NCI-H82 treated with DMSO at 0.1 percent for 48 hours (cell line): ENCODE measurements around the gene KCNC1.

Experiments
- DNase-seq: peaks from one replicate; lab custom pipeline; 2025; ENCODE audit not compliant: unreplicated experiment; lab: John Stamatoyannopoulos, UW

The KCNC1 gene

GRCh38 chr11:17734418-17734911, at the start of gene KCNC1:
Gene KCNC1 (plus strand): TSS chr11:17734781. CDS start chr11:17736003, 1,222 bp downstream.
- DNase-seq = peak; percentile 17

DNA sequence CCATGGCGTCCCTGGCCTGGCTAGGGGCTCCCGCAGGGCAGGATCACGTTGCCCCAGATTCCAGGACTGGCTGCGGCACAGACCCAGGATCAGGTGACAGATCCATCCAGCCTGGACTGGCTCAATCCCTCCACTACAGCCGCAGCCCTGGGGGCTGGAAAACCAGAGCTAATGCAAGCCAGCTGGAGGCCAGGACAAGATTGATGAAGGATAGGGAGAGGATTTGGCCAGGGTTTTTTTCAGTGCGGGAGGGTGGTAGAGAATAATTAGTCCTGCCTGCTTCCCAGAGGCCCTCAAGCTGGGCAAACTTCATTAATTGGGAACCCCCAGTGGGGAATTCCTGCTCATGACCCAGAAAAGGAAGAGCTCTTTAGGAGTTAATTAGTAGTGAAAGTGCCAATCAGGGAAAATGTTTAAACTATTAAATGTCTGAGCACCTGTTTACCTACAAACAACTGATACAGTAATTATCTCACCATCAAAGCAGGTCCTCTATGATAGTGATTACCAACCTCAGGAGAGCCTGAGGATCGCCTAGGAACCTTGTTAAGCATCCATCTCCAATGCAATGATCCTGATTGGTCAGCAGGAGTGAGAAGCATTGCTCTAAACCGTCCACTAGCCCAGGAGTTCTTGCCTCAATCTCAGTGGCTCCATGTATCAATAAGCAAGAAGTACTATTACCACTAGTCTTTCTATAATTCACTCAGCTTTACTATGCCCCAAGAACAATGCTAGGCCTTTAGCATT, 48.2 kb upstream of the KCNC1 start:
- DNase-seq = peak; percentile 78

GRCh38 chr11:17687946-17688670, 46.5 kb upstream of the KCNC1 start:
- peak; percentile 62 for DNase-seq

DNA sequence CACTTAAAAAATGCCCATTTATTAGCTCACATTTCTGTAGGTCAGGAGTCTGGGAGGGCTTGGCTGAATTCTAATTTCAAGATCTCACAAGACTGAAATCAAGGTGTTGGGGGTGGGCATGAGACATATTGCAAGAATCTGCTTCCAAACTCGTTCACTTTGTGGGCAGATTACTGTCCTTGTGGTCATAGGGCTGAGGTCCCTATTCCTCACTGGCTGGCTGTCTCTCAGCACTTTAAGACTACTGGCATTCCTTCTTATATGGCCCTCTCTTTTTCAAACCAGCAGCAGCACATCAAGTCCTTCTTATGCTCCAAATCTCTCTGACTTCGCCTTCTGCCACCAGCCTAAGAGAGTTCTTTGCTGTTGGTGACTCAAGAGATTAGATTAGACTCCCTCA, 43.0 kb upstream of the KCNC1 start:
- DNase-seq = peak; percentile 49

DNA sequence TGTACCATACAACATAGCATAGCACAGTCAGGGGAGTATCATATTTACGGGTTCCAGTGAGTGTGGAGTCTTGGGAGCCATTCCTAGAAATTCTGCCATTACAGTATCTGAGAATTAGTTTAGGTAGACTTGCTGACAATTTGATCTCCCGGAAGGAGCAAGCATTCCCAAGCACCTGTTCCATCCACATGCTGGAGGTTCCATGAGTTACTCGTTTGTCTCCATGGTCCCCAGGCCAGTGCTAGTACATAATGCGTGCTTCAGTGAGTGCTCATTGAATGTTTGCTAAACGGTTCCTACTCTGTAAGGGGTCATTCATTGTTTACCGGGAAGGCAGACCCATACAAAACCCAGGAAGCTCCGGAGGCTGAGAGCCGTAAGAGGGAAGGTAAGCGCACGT, 42.6 kb upstream of the KCNC1 start:
- DNase-seq = no peak

- DNase-seq = no peak
Observed at GRCh38 chr11:17692931-17693330, 41.6 kb upstream of the KCNC1 start.

- no peak for DNase-seq
Observed at GRCh38 chr11:17693531-17693930, 41.0 kb upstream of the KCNC1 start.

GRCh38 chr11:17694494-17695110, 40.0 kb upstream of the KCNC1 start:
- no peak for DNase-seq

DNA sequence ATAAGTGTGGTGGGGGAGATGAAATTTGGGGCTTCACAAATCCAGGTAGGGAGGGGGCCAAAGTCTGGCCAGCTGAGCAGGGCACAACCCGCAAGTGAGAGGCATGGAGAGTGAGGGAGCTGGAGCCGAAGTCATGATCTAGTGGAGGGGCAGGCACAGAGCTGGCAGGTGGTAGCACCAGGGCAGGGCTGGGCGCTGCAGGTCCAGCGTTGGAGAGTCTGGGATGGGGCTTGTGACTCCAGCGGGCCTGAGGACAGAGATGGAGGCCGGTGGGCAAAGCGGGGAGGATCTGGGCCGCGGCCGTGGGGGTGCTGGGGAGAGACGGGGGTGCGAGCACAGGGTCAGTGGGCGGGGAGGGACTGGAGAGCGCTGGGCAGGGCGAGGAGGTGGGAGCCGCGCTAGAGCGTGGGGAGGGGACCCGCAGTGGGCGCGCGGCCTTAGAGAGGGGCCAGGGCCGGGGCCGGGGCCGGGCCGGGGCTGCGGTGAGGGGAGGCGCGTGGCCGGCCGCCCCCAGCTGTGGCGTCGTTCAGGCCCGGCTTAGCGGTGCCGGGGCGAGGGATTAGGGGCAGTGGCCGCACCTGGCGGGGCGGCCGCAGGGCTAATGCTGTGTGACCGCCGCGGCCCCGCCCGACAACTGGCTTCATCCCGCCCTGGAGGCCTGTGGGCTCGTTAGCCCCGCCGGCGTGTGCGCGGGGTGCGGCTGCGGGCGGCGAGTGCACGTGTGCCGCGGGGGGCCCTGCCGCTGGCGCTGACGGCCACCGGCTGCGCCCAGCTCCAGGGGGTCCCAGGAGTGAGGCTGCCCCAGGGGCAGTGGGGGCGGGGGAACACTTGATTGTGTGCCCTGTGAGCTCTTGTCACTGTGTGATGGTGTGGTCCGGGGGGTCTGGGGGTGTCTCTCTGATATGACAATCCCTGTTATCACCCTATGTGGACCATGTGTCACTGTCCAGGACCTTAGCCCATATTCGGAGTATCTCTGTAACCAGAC, 38.8 kb upstream of the KCNC1 start:
- no peak for DNase-seq

- no peak for DNase-seq
Observed at GRCh38 chr11:17696741-17697140, 37.8 kb upstream of the KCNC1 start.

- DNase-seq = no peak
Observed at GRCh38 chr11:17697175-17697949, 37.2 kb upstream of the KCNC1 start.

DNA sequence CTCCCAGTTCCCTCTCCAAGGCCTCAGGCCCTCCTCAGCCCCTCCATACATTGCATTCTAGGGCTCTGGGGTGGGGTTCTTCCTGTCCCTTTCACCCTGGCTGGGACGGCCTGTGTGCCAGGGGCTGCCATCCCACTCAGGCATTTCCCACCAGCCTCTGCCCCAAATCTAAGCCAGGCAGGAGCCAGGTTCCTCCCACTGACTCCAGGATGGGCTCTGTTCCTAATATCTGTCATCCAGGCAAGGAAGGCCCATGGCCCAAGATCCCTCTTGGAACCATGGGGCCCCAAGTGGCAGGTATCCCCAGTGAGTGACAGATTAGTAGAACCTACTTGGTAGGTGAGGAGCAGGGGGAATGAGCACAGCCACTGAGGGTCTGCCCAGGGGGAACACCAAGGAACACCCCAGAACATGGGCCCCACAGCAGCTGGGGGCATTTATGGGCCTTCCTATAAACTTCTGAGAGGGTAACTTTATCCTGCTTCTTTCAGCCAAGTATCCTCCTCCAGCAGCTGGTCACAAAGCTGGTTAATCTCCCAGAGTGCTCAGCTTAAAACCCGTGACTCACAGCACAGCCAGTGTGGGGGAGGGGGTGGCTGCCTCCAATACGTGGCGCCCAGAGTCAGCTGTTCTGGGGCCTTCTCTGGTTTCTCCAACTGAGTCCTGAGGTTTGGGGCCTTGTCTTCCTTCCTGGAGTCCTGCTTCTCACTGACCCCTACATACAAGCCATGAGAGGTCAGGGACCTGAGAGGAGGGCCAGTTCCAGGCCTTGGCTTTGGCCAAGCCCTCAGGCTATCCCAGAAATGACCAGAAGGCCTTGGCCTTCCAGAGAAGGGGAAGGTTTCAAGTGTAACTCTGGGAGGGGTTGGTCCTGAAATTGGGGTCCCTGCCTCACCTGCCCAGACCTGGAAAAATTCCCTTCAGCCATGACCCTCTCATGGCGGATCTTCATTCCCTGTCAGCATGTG, 35.1 kb upstream of the KCNC1 start:
- DNase-seq = peak; percentile 77

GRCh38 chr11:17700991-17701390, 33.6 kb upstream of the KCNC1 start:
- DNase-seq = no peak

GRCh38 chr11:17702876-17703275, 31.7 kb upstream of the KCNC1 start:
- DNase-seq = no peak

DNA sequence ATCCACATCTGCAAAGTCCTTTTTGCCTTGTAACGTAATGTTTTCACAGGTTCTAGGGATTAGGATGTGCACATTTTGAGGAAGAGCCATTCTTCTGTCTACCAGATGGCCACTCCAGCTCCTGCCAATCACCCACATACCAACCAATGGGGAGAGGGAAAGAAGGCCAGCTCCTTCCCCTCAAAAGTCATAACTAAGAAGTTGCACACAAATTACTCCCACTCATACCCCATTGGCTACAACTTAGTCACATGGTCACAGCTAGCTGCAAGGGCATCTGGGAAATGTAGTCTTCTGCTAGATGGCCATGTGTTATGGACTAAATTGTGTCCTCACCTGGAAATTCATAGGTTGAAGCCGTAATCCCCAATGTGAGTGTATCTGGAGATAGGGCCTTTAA, 30.6 kb upstream of the KCNC1 start:
- no peak for DNase-seq

- no peak for DNase-seq
Observed at GRCh38 chr11:17707830-17708229, 26.8 kb upstream of the KCNC1 start.

- DNase-seq = no peak
Observed at GRCh38 chr11:17711836-17712235, 22.7 kb upstream of the KCNC1 start.

- no peak for DNase-seq
Observed at GRCh38 chr11:17713851-17714250, 20.7 kb upstream of the KCNC1 start.

DNA sequence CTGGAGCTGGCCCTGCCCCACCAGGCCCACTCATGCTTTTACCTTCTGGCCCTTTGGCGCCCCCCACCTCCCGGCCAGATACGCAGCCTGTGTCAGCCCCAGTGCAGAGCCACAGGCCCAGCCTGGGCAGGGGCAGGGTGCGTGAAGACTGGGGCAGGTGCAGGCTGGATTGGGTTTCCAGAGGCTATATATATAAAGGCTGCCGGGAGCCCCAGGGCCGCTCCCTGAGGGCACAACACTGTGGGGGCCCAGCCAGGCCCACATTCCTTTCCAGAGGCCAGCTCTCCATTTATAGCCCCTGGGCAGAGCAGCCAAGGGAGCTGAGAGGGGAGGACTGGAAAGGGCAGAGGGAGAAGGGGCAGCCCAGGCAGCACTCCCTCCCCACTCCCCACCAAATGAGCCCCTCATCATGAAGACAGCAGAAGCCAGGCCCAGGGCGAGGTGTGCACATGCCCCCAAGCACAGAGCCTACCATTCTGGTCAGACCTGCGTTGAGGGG, 20.2 kb upstream of the KCNC1 start:
- no peak for DNase-seq
